Heart left ventricle (tissue), 16 donors: ENCODE data around the gene PLPPR5. TPM values are rescaled to one million over a fixed set of nuclear protein-coding genes. Genes with fewer than 3 reads are reported as not detected.

Source experiments
- ATAC-seq, 4 donors: fragments of 200-7000 bp; cut with Tn5 transposase; one replicate each; pipeline ENCODE4 v1.9.1; 2020 to 2022; ENCODE audit warnings: moderate library complexity in 4 of 4, mild to moderate bottlenecking in 3 of 4, moderate number of reproducible peaks in 1 of 4
- DNase-seq, 5 donors: peaks; one replicate each; pipeline ENCODE4 v3.0.0-alpha.2; 2020
- H3K27ac ChIP-seq, 12 donors: fragments of 200-600 bp; sonication (generic) in 4 of 12; one replicate each; pipeline versions ENCODE4 v1.5.0 to v1.8.0; 2016 to 2022; ENCODE audit warnings: mild to moderate bottlenecking in 2 of 12
- H3K27me3 ChIP-seq, 9 donors: fragments of 200-600 bp; sonication (generic) in 2 of 9; one replicate each; pipeline versions ENCODE4 v1.5.1 to v1.8.0; 2016 to 2022; ENCODE audit warnings: mild to moderate bottlenecking in 3 of 9
- H3K36me3 ChIP-seq, 9 donors: fragments of 200-600 bp; sonication (generic) in 2 of 9; one replicate each; pipeline versions ENCODE4 v1.5.0 to v1.8.0; 2018 to 2022; ENCODE audit warnings: mild to moderate bottlenecking in 2 of 9
- H3K4me1 ChIP-seq, 12 donors: fragments of 200-600 bp; sonication (generic) in 4 of 12; one replicate each; pipeline versions ENCODE4 v1.5.0 to v1.8.0; 2016 to 2022; ENCODE audit warnings: mild to moderate bottlenecking in 3 of 12
- H3K4me3 ChIP-seq, 12 donors: fragments of 200-600 bp; sonication (generic) in 4 of 12; one replicate each; pipeline versions ENCODE4 v1.5.0 to v1.8.0; 2017 to 2022; ENCODE audit warnings: mild to moderate bottlenecking in 9 of 12, moderate library complexity in 4 of 12
- H3K9me3 ChIP-seq, 12 donors: fragments of 200-600 bp; sonication (generic) in 4 of 12; one replicate each; pipeline versions ENCODE4 v1.5.0 to v1.8.0; 2016 to 2022; ENCODE audit warnings: mild to moderate bottlenecking in 1 of 12
- POLR2A ChIP-seq, 2 donors: fragments of 450-650 bp; IDR thresholded peaks; one replicate each; pipeline ENCODE4 v1.6.1; 2017; ENCODE audit warnings: antibody characterized with exemption in 2 of 2, mild to moderate bottlenecking in 2 of 2, moderate library complexity in 2 of 2
- WGBS, 4 donors: extraction: QIAGEN DNeasy Blood & Tissue Kit in 2 of 4; methylation state at CpG; one replicate each; pipeline versions ENCODE4 v1.1.5 to v1.1.7; 2013 to 2018; 5-methylcytosine and 5-hydroxymethylcytosine counted together
- intact Hi-C, 10 donors: fragments of 100-400 bp; cut with DNase I; formaldehyde crosslinking; loops; one replicate each; pipeline versions ENCODE4 v1.11.1 to v1.14.2; 2022
- polyA plus RNA-seq, 2 donors: library from polyadenylated mRNA; stranded (reverse); fragments of 200-250 nt; gene quantifications; one replicate each; pipeline ENCODE4 v1.2.3, GENCODE V29; 2013
- total RNA-seq, 9 donors: library from RNA; depleted of rRNA in 2 of 9; stranded (reverse); fragments of >200 nt in 2 of 9; fragmentation: NEBNext Ultra II Directional in 3 of 9; extraction: Animal tissue kit (Norgen Biotek cat#: 25700) in 3 of 9; gene quantifications; one replicate each; pipeline versions ENCODE4 v1.1.0 to v1.2.4, GENCODE V29; 2016 to 2023
- TF ChIP-seq, protein P1 (sequence below), 12 donors: fragments of 200-600 bp; sonication (generic) in 4 of 12; IDR thresholded peaks; one replicate each; pipeline versions ENCODE4 v1.5.0 to v1.8.0; 2018 to 2022; ENCODE audit warnings: antibody characterized with exemption in 12 of 12, mild to moderate bottlenecking in 5 of 12
- donor health status: ischemic (EF 13 %, LVEDD 7.1; RV severe dilation, severe dysfunction).
- donor health status: healthy with polysubstance abuse.
- donor health status: DM: no; HTN: yes; CAD: no.
- donor health status: DM: no; HTN: no; CAD: no.
- donor health status: ischemic (EF 25% LVEDD 6.9; RV normal size, moderate dysfunction).
- donor health status: ischemic (EF 25% LVEDD 5.7; RV mildly dilated, moderate dysfunction).
- donor health status: healthy.
- donor health status: DM: yes; HTN: yes; CAD: no.
- donor health status: ischemic (EF 35%, LVEDD 5.7; RV mildly dilated, moderate dysfunction).
- donor health status: nonischemic (EF 11% LVEDD 7.7; RV severe dilation, severe dysfunction).
- donor health status: DM: yes; HTN: yes; CAD: no.
- donor health status: PGD.
- donor health status: ischemic (EF 29% LVEDD 5.4; RV normal size, mild dysfunction).
- donor health status: nonischemic (EF 23%, LVEDD 6.1; RV moderate dilation, normal function).

The PLPPR5 gene
- total and polyA plus RNA-seq, 11 donors: not detected

GRCh38 chr1:98926597-98926996 is 78.1 kb downstream of the PLPPR5 start:
- Histone ChIP-seq H3K27me3 (no peaks in the 10 kb centered on the region), H3K4me3 (no peak overlapping the region), H3K4me1 (no peaks in the 10 kb centered on the region), H3K9me3 (no peaks in the 10 kb centered on the region), H3K36me3 (no peaks in the 10 kb centered on the region), H3K27ac (no peak overlapping the region)
- TF ChIP-seq POLR2A (IDR thresholded peaks at IDR 0.05): no peak
- TF ChIP-seq, protein P1, sequence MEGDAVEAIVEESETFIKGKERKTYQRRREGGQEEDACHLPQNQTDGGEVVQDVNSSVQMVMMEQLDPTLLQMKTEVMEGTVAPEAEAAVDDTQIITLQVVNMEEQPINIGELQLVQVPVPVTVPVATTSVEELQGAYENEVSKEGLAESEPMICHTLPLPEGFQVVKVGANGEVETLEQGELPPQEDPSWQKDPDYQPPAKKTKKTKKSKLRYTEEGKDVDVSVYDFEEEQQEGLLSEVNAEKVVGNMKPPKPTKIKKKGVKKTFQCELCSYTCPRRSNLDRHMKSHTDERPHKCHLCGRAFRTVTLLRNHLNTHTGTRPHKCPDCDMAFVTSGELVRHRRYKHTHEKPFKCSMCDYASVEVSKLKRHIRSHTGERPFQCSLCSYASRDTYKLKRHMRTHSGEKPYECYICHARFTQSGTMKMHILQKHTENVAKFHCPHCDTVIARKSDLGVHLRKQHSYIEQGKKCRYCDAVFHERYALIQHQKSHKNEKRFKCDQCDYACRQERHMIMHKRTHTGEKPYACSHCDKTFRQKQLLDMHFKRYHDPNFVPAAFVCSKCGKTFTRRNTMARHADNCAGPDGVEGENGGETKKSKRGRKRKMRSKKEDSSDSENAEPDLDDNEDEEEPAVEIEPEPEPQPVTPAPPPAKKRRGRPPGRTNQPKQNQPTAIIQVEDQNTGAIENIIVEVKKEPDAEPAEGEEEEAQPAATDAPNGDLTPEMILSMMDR (IDR thresholded peaks at IDR 0.05): no peak
- no peak for DNase-seq
- intact Hi-C loops: no loop called here
- WGBS, 4 donors: 81 to 87% (median 84%) methylated on average over 4 of the region's 4 CpGs
- ATAC-seq: no peak

DNA sequence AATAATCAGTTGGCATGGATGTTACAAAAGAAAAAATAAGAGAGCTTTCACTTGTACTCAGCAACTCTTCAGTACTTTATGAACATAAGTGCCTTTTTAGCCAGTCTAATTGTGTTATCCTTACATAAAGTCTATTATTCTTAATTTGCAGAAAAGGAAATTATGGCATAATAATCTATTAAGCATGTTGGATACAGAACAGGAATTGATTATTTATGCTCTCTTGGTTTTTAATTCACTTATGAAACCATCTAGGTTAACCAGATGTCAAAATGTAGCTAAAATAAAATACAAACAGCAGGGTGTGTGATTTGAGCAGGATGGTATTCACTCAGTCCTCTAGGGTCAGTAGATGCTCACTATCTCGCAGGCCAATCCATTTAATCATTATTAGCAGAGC is 79.7 kb downstream of the PLPPR5 start:
- 55 to 87% (median 77%) methylated on average over 1 of the region's 1 CpG for WGBS, 4 donors
- ATAC-seq (no peak), DNase-seq (no peak)

DNA sequence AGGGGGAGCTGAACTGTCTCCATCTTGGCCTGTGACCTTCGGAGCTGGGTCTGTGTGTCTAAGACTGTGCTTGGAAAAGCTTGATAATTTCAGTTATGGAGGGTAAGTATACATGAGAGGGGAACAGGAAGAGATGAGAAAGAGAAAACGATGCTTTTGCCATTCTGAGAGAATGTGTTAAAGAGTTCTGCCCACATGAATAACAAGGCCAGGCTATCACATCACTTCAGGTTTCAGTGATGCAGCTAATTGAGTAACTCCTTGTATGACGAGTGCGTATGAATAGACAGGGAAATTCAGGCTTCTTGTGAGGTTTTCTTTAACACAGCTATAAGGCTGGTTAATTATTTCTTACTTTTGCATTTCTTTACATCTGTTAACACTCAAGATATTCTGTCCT is 81.0 kb downstream of the PLPPR5 start:
- Histone ChIP-seq H3K4me3 (no peak overlapping the region), H3K4me1 (no peaks in the 10 kb centered on the region), H3K27me3 (no peaks in the 10 kb centered on the region), H3K9me3 (no peaks in the 10 kb centered on the region), H3K36me3 (no peaks in the 10 kb centered on the region), H3K27ac (no peak overlapping the region)
- 74 to 86% (median 77%) methylated on average over 4 of the region's 4 CpGs for WGBS, 4 donors
- TF ChIP-seq, protein P1 (IDR thresholded peaks at IDR 0.05): no peak
- TF ChIP-seq POLR2A (IDR thresholded peaks at IDR 0.05): no peak
- intact Hi-C loops: no loop called here
- no peak for ATAC-seq
- no peak for DNase-seq

More for the DNA sequence above, 79.7 kb downstream of the PLPPR5 start:
- TF ChIP-seq, protein P1 (IDR thresholded peaks at IDR 0.05): no peak
- no peak for TF ChIP-seq POLR2A (IDR thresholded peaks at IDR 0.05)
- no peaks in the 10 kb centered on the region for H3K9me3 ChIP-seq
- no peak overlapping the region for H3K4me3 ChIP-seq
- intact Hi-C loops: no loop called here
- H3K27me3 ChIP-seq: no peaks in the 10 kb centered on the region
- H3K27ac ChIP-seq: no peak overlapping the region
- H3K4me1 ChIP-seq: no peaks in the 10 kb centered on the region
- H3K36me3 ChIP-seq: no peaks in the 10 kb centered on the region

- ATAC-seq (no peak), DNase-seq (no peak)
- Histone ChIP-seq H3K27me3 (no peaks in the 10 kb centered on the region), H3K36me3 (no peaks in the 10 kb centered on the region), H3K4me3 (no peak overlapping the region), H3K4me1 (no peaks in the 10 kb centered on the region), H3K9me3 (no peaks in the 10 kb centered on the region), H3K27ac (no peak overlapping the region)
- intact Hi-C loops: no loop called here
- 88 to 95% (median 92%) methylated on average over 2 of the region's 2 CpGs for WGBS, 4 donors
- no peak for TF ChIP-seq POLR2A (IDR thresholded peaks at IDR 0.05)
- TF ChIP-seq, protein P1 (IDR thresholded peaks at IDR 0.05): no peak
Measured at GRCh38 chr1:98921817-98922216, 82.8 kb downstream of the PLPPR5 start.
